NAMALWA (cell line): ENCODE data around the gene MRPL20.
"Not testable (repeated sequence)": the region's sequence is repeated elsewhere in the genome, so short reads cannot be mapped to it uniquely, and the experiment has no call there.

ENCODE experiments used
- DNase-seq: peaks from one replicate; pipeline ENCODE4 v3.0.0-alpha.2; 2015; ENCODE audit warnings: low spot score

The MRPL20 gene

GRCh38 chr1:1406101-1406820, 832 bp downstream of the MRPL20 start:
- DNase-seq, result no peak

GRCh38 chr1:1403653-1404052, 3.4 kb downstream of the MRPL20 start:
- no peak for DNase-seq

GRCh38 chr1:1402901-1403392, 4.1 kb downstream of the MRPL20 start:
- not testable (repeated sequence) for DNase-seq

- DNase-seq, result peak; percentile 75
Observed at GRCh38 chr1:1402072-1402900, 4.8 kb downstream of the MRPL20 start.

- DNase-seq, result no peak
Observed at GRCh38 chr1:1401457-1402010, 5.6 kb downstream of the MRPL20 start.

GRCh38 chr1:1400576-1401456, 6.3 kb downstream of the MRPL20 start:
- no peak for DNase-seq

- DNase-seq, result peak; percentile 59
Observed at GRCh38 chr1:1399872-1400575, 7.1 kb downstream of the MRPL20 start.

- peak; percentile 99 for DNase-seq
Observed at GRCh38 chr1:1399187-1399871, 7.8 kb downstream of the MRPL20 start, which contains the start of gene CCNL2. Gene CCNL2 (minus strand): TSS chr1:1399335. CDS start chr1:1399306, 29 bp downstream.

GRCh38 chr1:1398677-1399186, 8.4 kb downstream of the MRPL20 start:
- DNase-seq, result no peak

- peak; percentile 54 for DNase-seq
Observed at GRCh38 chr1:1397839-1398523, 9.1 kb downstream of the MRPL20 start.

GRCh38 chr1:1395166-1395565, 11.9 kb downstream of the MRPL20 start:
- DNase-seq, result no peak

- no peak for DNase-seq
Observed at GRCh38 chr1:1394116-1394515, 13.0 kb downstream of the MRPL20 start.

GRCh38 chr1:1393428-1393827, 13.7 kb downstream of the MRPL20 start:
- no peak for DNase-seq

- DNase-seq, result no peak
Observed at GRCh38 chr1:1393014-1393413, 14.1 kb downstream of the MRPL20 start.

GRCh38 chr1:1391225-1391624, 15.9 kb downstream of the MRPL20 start:
- no peak for DNase-seq

- DNase-seq, result no peak
Observed at GRCh38 chr1:1390675-1391074, 16.4 kb downstream of the MRPL20 start.

- DNase-seq, result no peak
Observed at GRCh38 chr1:1388078-1388472, 19.0 kb downstream of the MRPL20 start.

GRCh38 chr1:1387098-1388077, 19.7 kb downstream of the MRPL20 start:
- DNase-seq, result no peak
